Measurements from ENCODE around the gene WNT7A.

Gene WNT7A

DNA sequence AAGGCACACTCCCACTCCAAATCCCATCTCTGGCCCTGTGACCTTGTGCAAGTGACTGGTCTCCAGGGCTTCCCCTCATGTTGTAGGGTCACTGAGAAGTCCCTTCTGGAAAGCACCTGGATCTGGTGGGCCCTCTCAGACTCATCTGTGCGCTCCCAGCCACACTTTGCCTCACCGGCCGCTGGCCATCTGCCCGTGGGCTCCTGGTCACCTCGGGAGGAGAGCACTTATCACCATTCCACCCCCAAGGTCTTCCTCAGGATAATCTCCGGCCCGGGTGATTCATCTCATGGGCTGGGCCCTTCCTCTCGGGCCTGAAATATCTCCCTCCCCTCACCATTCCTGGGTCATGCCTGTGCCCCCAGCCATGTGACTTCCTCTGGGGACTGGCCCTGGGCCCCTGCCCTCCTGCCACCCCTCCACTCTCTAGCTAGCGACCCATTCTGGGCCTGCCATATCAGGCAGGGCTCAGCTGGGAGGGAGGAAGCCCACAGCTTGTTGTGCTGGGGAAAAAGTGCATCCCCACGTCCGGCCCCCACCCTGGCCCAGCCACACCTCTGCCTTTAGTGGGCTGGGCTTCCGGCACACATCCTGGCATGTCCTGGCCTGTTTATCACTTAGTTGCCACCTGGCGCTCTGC is 10.6 kb upstream of the WNT7A start:
- TF ChIP-seq, protein P1, sequence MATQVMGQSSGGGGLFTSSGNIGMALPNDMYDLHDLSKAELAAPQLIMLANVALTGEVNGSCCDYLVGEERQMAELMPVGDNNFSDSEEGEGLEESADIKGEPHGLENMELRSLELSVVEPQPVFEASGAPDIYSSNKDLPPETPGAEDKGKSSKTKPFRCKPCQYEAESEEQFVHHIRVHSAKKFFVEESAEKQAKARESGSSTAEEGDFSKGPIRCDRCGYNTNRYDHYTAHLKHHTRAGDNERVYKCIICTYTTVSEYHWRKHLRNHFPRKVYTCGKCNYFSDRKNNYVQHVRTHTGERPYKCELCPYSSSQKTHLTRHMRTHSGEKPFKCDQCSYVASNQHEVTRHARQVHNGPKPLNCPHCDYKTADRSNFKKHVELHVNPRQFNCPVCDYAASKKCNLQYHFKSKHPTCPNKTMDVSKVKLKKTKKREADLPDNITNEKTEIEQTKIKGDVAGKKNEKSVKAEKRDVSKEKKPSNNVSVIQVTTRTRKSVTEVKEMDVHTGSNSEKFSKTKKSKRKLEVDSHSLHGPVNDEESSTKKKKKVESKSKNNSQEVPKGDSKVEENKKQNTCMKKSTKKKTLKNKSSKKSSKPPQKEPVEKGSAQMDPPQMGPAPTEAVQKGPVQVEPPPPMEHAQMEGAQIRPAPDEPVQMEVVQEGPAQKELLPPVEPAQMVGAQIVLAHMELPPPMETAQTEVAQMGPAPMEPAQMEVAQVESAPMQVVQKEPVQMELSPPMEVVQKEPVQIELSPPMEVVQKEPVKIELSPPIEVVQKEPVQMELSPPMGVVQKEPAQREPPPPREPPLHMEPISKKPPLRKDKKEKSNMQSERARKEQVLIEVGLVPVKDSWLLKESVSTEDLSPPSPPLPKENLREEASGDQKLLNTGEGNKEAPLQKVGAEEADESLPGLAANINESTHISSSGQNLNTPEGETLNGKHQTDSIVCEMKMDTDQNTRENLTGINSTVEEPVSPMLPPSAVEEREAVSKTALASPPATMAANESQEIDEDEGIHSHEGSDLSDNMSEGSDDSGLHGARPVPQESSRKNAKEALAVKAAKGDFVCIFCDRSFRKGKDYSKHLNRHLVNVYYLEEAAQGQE (IDR thresholded peaks at IDR 0.05; ENCODE audit: insufficient read depth in 1 of 2, low read depth in 2 of 2, low read length in 2 of 2): no peak
- TF ChIP-seq FOXP2 (optimal IDR thresholded peaks at IDR 0.05; ENCODE audit: borderline replicate concordance, extremely low read depth, extremely low read length, insufficient read depth) (no peak), POLR2AphosphoS5 (IDR thresholded peaks at IDR 0.05; ENCODE audit: low read depth, low read length) (no peak), TAF1 (IDR thresholded peaks at IDR 0.05; ENCODE audit: borderline replicate concordance, insufficient read depth, low read length) (no peak), SIN3A (IDR thresholded peaks at IDR 0.05; ENCODE audit: borderline replicate concordance, insufficient read depth, low read length) (no peak)

DNA sequence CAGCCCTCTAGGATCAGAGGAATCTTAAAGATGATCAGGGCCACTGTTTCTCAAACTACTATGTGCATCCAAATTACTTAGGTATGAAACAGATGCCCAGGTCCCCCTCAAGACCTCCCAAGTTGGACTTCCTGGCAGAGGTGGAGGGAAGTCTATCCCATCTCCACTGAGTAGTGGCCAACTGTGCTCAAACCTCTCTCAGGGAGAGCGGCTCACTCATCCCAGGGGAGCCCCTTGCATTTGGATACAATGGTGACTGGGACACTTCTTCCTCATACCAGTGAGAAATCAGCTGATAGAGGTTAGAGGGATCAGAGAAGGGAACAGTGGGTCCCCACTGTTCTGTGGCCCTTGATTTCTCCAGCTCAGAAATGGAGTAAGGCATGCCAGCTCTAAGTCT is 8.7 kb upstream of the WNT7A start:
- no peak for TF ChIP-seq POLR2AphosphoS5 (IDR thresholded peaks at IDR 0.05; ENCODE audit: low read depth, low read length)
- TF ChIP-seq FOXP2 (optimal IDR thresholded peaks at IDR 0.05; ENCODE audit: borderline replicate concordance, extremely low read depth, extremely low read length, insufficient read depth): no peak
- no peak for TF ChIP-seq TAF1 (IDR thresholded peaks at IDR 0.05; ENCODE audit: borderline replicate concordance, insufficient read depth, low read length)
- TF ChIP-seq, protein P1 (IDR thresholded peaks at IDR 0.05; ENCODE audit: insufficient read depth in 1 of 2, low read depth in 2 of 2, low read length in 2 of 2): no peak
- TF ChIP-seq SIN3A (IDR thresholded peaks at IDR 0.05; ENCODE audit: borderline replicate concordance, insufficient read depth, low read length): no peak

DNA sequence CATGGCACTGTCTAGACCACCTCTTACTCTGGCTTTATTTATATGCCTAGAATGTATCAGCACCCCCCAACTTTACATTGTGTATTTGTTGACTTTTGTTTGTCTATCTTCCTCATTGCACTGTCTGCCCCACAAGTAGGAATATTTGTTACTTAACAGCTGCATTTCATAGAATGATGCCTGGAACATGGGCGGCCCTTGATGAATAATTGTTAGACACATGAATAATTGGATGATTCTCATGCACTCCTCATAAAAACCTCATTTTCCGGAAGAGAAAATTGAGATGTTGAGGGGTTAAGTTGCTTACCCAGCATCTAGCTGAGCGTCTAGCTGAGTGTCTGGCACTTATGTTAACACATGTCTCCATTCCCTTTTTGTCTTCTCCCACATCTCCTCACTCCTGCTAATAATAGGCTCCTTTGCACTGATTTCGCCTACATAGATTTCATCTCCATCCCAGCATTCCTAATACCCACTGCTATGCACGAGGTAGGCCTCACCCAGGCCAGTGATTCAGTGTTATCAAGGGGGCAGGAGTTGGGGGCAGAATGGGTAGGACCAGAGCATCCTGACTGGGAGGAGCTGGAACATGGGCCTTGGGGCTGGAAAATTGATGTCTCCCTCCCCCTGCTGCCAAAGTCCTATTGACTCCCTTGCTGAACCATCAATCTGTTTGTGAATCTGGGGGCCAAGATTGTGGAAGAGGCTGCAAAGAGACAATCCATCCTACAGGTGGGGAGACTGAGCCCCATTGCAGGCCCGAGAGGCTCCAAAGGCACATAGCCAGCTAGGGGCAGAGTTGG is 7.8 kb upstream of the WNT7A start:
- TF ChIP-seq TAF1 (IDR thresholded peaks at IDR 0.05; ENCODE audit: borderline replicate concordance, insufficient read depth, low read length): no peak
- no peak for TF ChIP-seq SIN3A (IDR thresholded peaks at IDR 0.05; ENCODE audit: borderline replicate concordance, insufficient read depth, low read length)
- no peak for TF ChIP-seq FOXP2 (optimal IDR thresholded peaks at IDR 0.05; ENCODE audit: borderline replicate concordance, extremely low read depth, extremely low read length, insufficient read depth)
- TF ChIP-seq, protein P1 (IDR thresholded peaks at IDR 0.05; ENCODE audit: insufficient read depth in 1 of 2, low read depth in 2 of 2, low read length in 2 of 2): no peak
- TF ChIP-seq POLR2AphosphoS5 (IDR thresholded peaks at IDR 0.05; ENCODE audit: low read depth, low read length): no peak

DNA sequence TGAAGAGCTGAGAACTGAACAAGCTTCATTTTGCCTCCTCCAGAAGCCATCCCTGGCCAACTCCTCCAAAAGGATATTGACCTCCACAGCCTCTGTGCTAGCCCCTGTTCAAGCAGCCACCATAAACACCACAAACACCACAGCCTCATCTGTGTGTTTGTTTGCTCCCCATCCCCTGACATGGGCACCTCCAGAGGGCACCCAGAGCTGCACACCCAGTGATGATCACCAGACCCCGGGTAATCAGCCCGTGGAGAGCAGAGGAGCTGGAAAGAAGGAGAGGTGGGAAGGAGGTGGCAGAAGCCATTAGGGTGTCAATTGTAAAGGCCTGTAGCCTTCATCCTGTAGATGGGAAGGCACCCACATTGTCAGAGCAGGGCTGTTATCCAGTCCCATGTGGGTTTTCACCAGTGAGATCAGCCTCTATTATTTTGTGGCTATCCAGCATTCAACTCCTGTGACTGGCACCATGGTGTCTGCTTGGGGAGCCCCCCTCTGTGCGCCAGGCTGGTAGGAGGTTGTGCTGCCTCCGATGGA is 6.8 kb upstream of the WNT7A start:
- TF ChIP-seq FOXP2 (optimal IDR thresholded peaks at IDR 0.05; ENCODE audit: borderline replicate concordance, extremely low read depth, extremely low read length, insufficient read depth) (no peak), POLR2AphosphoS5 (IDR thresholded peaks at IDR 0.05; ENCODE audit: low read depth, low read length) (no peak), SIN3A (IDR thresholded peaks at IDR 0.05; ENCODE audit: borderline replicate concordance, insufficient read depth, low read length) (no peak), TAF1 (IDR thresholded peaks at IDR 0.05; ENCODE audit: borderline replicate concordance, insufficient read depth, low read length) (no peak)
- TF ChIP-seq, protein P1 (IDR thresholded peaks at IDR 0.05; ENCODE audit: insufficient read depth in 1 of 2, low read depth in 2 of 2, low read length in 2 of 2): no peak

All from PFSK-1 (cell line).